Neural cell (in vitro differentiated cells): Measurements from ENCODE around the gene LSM14A. TPM values are rescaled to one million over a fixed set of nuclear protein-coding genes. Genes with fewer than 3 reads are reported as not detected.

Experiments used
- H2AFZ ChIP-seq: fragments of 200-600, 300-800 bp; sonication (generic), shearing (Covaris generic); 2 replicates; pipeline ENCODE4 v1.6.0; 2014; ENCODE audit warnings: low read depth, mild to moderate bottlenecking, antibody characterized with exemption, low read length, moderate library complexity
- H3F3A ChIP-seq: fragments of 200-600 bp; shearing (Covaris generic); 2 replicates; pipeline ENCODE4 v1.6.1; 2016; ENCODE audit warnings: mild to moderate bottlenecking, moderate library complexity, mixed read lengths, antibody characterized with exemption, low read length; ENCODE audit not compliant: insufficient read depth, poor library complexity, severe bottlenecking
- H3K27ac ChIP-seq: fragments of 200-600, 300-800 bp; sonication (generic), shearing (Covaris generic); 2 replicates; pipeline ENCODE4 v1.5.1; 2014; ENCODE audit warnings: mild to moderate bottlenecking, low read length, moderate library complexity
- H3K27me3 ChIP-seq: fragments of 300-800, 200-600 bp; sonication (generic), shearing (Covaris generic); 2 replicates; pipeline ENCODE4 v1.6.0; 2014; ENCODE audit warnings: mild to moderate bottlenecking, low read depth, low read length, moderate library complexity; ENCODE audit not compliant: insufficient read depth
- H3K36me3 ChIP-seq: fragments of 300-800, 200-600 bp; sonication (generic), shearing (Covaris generic); 2 replicates; pipeline ENCODE4 v1.5.1; 2014; ENCODE audit warnings: mild to moderate bottlenecking, antibody characterized with exemption, low read length, moderate library complexity; ENCODE audit not compliant: insufficient read depth
- H3K4me2 ChIP-seq: fragments of 300-800, 200-600 bp; sonication (generic), shearing (Covaris generic); 2 replicates; pipeline ENCODE4 v1.6.0; 2014; ENCODE audit warnings: mild to moderate bottlenecking, low read length
- H3K4me3 ChIP-seq: fragments of 300-800, 200-600 bp; sonication (generic), shearing (Covaris generic); 2 replicates; pipeline ENCODE4 v1.5.1; 2014; ENCODE audit warnings: mild to moderate bottlenecking, low read length, moderate library complexity
- H3K79me2 ChIP-seq: fragments of 200-600 bp; shearing (Covaris generic); replicated peaks from 2 replicates; pipeline ENCODE4 v1.6.0; 2014; ENCODE audit warnings: mild to moderate bottlenecking, low read length, moderate library complexity; ENCODE audit not compliant: insufficient read depth
- H3K9ac ChIP-seq: fragments of 300-800, 200-600 bp; sonication (generic), shearing (Covaris generic); 2 replicates; pipeline ENCODE4 v1.6.1; 2016; ENCODE audit warnings: mild to moderate bottlenecking, low read length, mixed read lengths
- H3K9me2 ChIP-seq: fragments of 200-600 bp; shearing (Covaris generic); 2 replicates; pipeline ENCODE4 v1.6.1; 2016; ENCODE audit warnings: mild to moderate bottlenecking, low read length, mixed read lengths; ENCODE audit not compliant: insufficient read depth
- H3K9me3 ChIP-seq: fragments of 200-600, 300-800 bp; sonication (generic), shearing (Covaris generic); 2 replicates; pipeline ENCODE4 v1.6.1; 2016; ENCODE audit warnings: mild to moderate bottlenecking, mixed run types, low read length, moderate library complexity, mixed read lengths
- H4K20me1 ChIP-seq: fragments of 200-600 bp; shearing (Covaris generic); 2 replicates; pipeline ENCODE4 v1.6.1; 2016; ENCODE audit warnings: mild to moderate bottlenecking, mixed run types; ENCODE audit not compliant: insufficient read depth
- CTCF ChIP-seq: fragments of 450-650 bp; IDR thresholded peaks from 2 replicates; pipeline ENCODE4 v1.5.1; 2014; ENCODE audit warnings: antibody characterized with exemption, mild to moderate bottlenecking, moderate library complexity; ENCODE audit not compliant: poor library complexity, severe bottlenecking
- EP300 ChIP-seq: fragments of 450-650 bp; conservative IDR thresholded peaks from 2 replicates; pipeline ENCODE4 v1.6.1; 2014; ENCODE audit warnings: antibody characterized with exemption, mild to moderate bottlenecking, moderate library complexity; ENCODE audit not compliant: poor library complexity, severe bottlenecking
- EZH2 ChIP-seq: fragments of 200-600, 300-800 bp; shearing (Covaris generic), sonication (generic); IDR thresholded peaks from 2 replicates; pipeline ENCODE4 v1.6.1; 2014; ENCODE audit warnings: antibody characterized with exemption, low read length, borderline replicate concordance, mild to moderate bottlenecking; ENCODE audit not compliant: insufficient read depth, poor library complexity, severe bottlenecking
- MXI1 ChIP-seq: fragments of 450-650 bp; conservative IDR thresholded peaks from 2 replicates; pipeline ENCODE4 v1.6.1; 2014; ENCODE audit warnings: antibody characterized with exemption, mild to moderate bottlenecking; ENCODE audit not compliant: poor library complexity, severe bottlenecking
- POLR2AphosphoS5 ChIP-seq: IDR thresholded peaks from 2 replicates; pipeline ENCODE4 v1.6.1; 2012
- RAD21 ChIP-seq: fragments of 450-650 bp; conservative IDR thresholded peaks from 2 replicates; pipeline ENCODE4 v1.6.1; 2014; ENCODE audit warnings: antibody characterized with exemption, mild to moderate bottlenecking, moderate library complexity
- SMC3 ChIP-seq: fragments of 450-650 bp; conservative IDR thresholded peaks from 2 replicates; pipeline ENCODE4 v1.6.1; 2014; ENCODE audit warnings: antibody characterized with exemption, mild to moderate bottlenecking, moderate library complexity; ENCODE audit not compliant: poor library complexity
- TAF1 ChIP-seq: IDR thresholded peaks from 2 replicates; pipeline ENCODE4 v1.6.1; 2012; ENCODE audit warnings: low read depth
- polyA plus RNA-seq: library from polyadenylated mRNA; depleted of rRNA; stranded (reverse); fragments of >200 nt; gene quantifications from 2 replicates; pipeline ENCODE4 v1.2.3, GENCODE V29; 2014
- TF ChIP-seq, protein P1 (sequence below): IDR thresholded peaks from 2 replicates; pipeline ENCODE4 v1.6.1; 2012; ENCODE audit warnings: borderline replicate concordance

LSM14A gene
- polyA plus RNA-seq, 1 donor from 2014 or later = 104 TPM

GRCh38 chr19:34180273-34180672 lies 8.0 kb downstream of the LSM14A start:
- Histone ChIP-seq H3K36me3 (no peaks in the 10 kb centered on the region), H3K27ac (no peak overlapping the region), H3K9ac (no peak overlapping the region), H3K9me2 (no peaks in the 10 kb centered on the region), H3K4me3 (no peak overlapping the region), H3K27me3 (no peaks in the 10 kb centered on the region), H3K9me3 (no peaks in the 10 kb centered on the region), H4K20me1 (peaks cover 5% of the 10 kb centered on the region), H3K4me2 (no peak overlapping the region), H2AFZ (no peak overlapping the region), H3K79me2 (peaks cover 96% of the 10 kb centered on the region), H3F3A (no peaks in the 10 kb centered on the region)
- TF ChIP-seq, protein P1, sequence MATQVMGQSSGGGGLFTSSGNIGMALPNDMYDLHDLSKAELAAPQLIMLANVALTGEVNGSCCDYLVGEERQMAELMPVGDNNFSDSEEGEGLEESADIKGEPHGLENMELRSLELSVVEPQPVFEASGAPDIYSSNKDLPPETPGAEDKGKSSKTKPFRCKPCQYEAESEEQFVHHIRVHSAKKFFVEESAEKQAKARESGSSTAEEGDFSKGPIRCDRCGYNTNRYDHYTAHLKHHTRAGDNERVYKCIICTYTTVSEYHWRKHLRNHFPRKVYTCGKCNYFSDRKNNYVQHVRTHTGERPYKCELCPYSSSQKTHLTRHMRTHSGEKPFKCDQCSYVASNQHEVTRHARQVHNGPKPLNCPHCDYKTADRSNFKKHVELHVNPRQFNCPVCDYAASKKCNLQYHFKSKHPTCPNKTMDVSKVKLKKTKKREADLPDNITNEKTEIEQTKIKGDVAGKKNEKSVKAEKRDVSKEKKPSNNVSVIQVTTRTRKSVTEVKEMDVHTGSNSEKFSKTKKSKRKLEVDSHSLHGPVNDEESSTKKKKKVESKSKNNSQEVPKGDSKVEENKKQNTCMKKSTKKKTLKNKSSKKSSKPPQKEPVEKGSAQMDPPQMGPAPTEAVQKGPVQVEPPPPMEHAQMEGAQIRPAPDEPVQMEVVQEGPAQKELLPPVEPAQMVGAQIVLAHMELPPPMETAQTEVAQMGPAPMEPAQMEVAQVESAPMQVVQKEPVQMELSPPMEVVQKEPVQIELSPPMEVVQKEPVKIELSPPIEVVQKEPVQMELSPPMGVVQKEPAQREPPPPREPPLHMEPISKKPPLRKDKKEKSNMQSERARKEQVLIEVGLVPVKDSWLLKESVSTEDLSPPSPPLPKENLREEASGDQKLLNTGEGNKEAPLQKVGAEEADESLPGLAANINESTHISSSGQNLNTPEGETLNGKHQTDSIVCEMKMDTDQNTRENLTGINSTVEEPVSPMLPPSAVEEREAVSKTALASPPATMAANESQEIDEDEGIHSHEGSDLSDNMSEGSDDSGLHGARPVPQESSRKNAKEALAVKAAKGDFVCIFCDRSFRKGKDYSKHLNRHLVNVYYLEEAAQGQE = no peak
- no peak for TF ChIP-seq POLR2AphosphoS5
- no peak for TF ChIP-seq EZH2
- no peak for TF ChIP-seq SMC3
- TF ChIP-seq RAD21 = no peak
- no peak for TF ChIP-seq MXI1
- TF ChIP-seq CTCF = no peak
- no peak for TF ChIP-seq TAF1
- TF ChIP-seq EP300 = no peak

DNA sequence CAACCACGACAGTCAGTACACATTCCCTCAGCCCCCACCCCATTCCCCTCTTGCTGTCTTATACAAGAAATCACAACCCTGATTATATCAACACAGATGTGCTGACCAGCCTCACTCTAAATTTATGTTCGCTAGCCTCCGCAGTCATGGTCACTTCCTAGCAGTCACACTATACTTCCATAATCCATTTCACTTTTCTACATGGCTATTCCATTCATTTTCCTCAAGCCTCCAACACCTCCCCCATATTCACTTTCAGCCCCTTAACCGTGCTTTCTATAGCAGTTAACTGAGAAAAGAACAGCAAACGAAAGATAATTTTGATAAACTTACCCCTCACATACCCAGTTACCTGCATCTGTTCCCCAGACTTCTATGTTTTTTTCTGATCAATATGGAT lies 8.4 kb downstream of the LSM14A start:
- Histone ChIP-seq H3K4me2 (no peak overlapping the region), H3F3A (no peaks in the 10 kb centered on the region), H3K27me3 (no peaks in the 10 kb centered on the region), H3K79me2 (peaks cover 96% of the 10 kb centered on the region), H4K20me1 (peaks cover 5% of the 10 kb centered on the region), H3K4me3 (no peak overlapping the region), H3K9me3 (no peaks in the 10 kb centered on the region), H3K27ac (no peak overlapping the region), H3K9me2 (no peaks in the 10 kb centered on the region), H2AFZ (no peak overlapping the region), H3K36me3 (no peaks in the 10 kb centered on the region), H3K9ac (no peak overlapping the region)
- TF ChIP-seq EZH2 = no peak
- TF ChIP-seq EP300 = no peak
- TF ChIP-seq POLR2AphosphoS5 = no peak
- no peak for TF ChIP-seq RAD21
- no peak for TF ChIP-seq SMC3
- no peak for TF ChIP-seq TAF1
- TF ChIP-seq CTCF = no peak
- no peak for TF ChIP-seq MXI1
- TF ChIP-seq, protein P1 = no peak
